Femur (tissue), 1 donor: ENCODE measurements around the gene PTPN13.
"Not testable (repeated sequence)": the region's sequence is repeated elsewhere in the genome, so short reads cannot be mapped to it uniquely, and the experiment has no call there.

Experiments
- DNase-seq: peaks from one replicate; pipeline ENCODE4 v3.0.0-alpha.2; 2017

PTPN13 gene

GRCh38 chr4:86653237-86653865 lies 59.2 kb downstream of the PTPN13 start:
- DNase-seq = no peak

- not testable (repeated sequence) for DNase-seq
These were observed 62.7 kb downstream of the PTPN13 start for GRCh38 chr4:86656781-86657180.

GRCh38 chr4:86657382-86657781 lies 63.3 kb downstream of the PTPN13 start:
- DNase-seq = no peak

- DNase-seq = no peak
These were observed 63.8 kb downstream of the PTPN13 start for GRCh38 chr4:86657910-86658309.

- no peak for DNase-seq
These were observed 66.3 kb downstream of the PTPN13 start for GRCh38 chr4:86660401-86660800.

- DNase-seq = no peak
These were observed 66.9 kb downstream of the PTPN13 start for GRCh38 chr4:86661006-86661405.

GRCh38 chr4:86661418-86661817 lies 67.3 kb downstream of the PTPN13 start:
- DNase-seq = no peak

- DNase-seq = no peak
These were observed 70.8 kb downstream of the PTPN13 start for GRCh38 chr4:86664959-86665358.

- DNase-seq = no peak
These were observed 76.2 kb downstream of the PTPN13 start for GRCh38 chr4:86670298-86670697.

GRCh38 chr4:86670756-86671155 lies 76.6 kb downstream of the PTPN13 start:
- DNase-seq = no peak

- DNase-seq = no peak
These were observed 81.4 kb downstream of the PTPN13 start for GRCh38 chr4:86675548-86675947.

GRCh38 chr4:86678796-86679195 lies 84.7 kb downstream of the PTPN13 start:
- no peak for DNase-seq

- no peak for DNase-seq
These were observed 85.3 kb downstream of the PTPN13 start for GRCh38 chr4:86679441-86679840.

GRCh38 chr4:86683167-86683566 lies 89.1 kb downstream of the PTPN13 start:
- no peak for DNase-seq

- DNase-seq = no peak
These were observed 89.9 kb downstream of the PTPN13 start for GRCh38 chr4:86683983-86684382.

- no peak for DNase-seq
These were observed 91.3 kb downstream of the PTPN13 start for GRCh38 chr4:86685401-86685800.

- DNase-seq = no peak
These were observed 92.6 kb downstream of the PTPN13 start for GRCh38 chr4:86686741-86687140.

GRCh38 chr4:86688026-86688425 lies 93.9 kb downstream of the PTPN13 start:
- no peak for DNase-seq

- no peak for DNase-seq
These were observed 110.5 kb downstream of the PTPN13 start for GRCh38 chr4:86704601-86705000.

GRCh38 chr4:86706923-86707597 lies 112.9 kb downstream of the PTPN13 start:
- DNase-seq = no peak

- no peak for DNase-seq
These were observed 123.5 kb downstream of the PTPN13 start for GRCh38 chr4:86717651-86718050.

- DNase-seq = no peak
These were observed 124.0 kb downstream of the PTPN13 start for GRCh38 chr4:86718152-86718551.

- DNase-seq = not testable (repeated sequence)
These were observed 125.0 kb downstream of the PTPN13 start for GRCh38 chr4:86719149-86719548.

GRCh38 chr4:86720508-86721068 lies 126.5 kb downstream of the PTPN13 start:
- no peak for DNase-seq

- no peak for DNase-seq
These were observed 127.3 kb downstream of the PTPN13 start for GRCh38 chr4:86721412-86721811.
